Activated CD4-positive, alpha-beta T cell treated with anti-CD3 and anti-CD28 coated beads, Interleukin-2, amount 10 ng/mL, durations not matched to agents 24 days and 14 days (primary cell): Measurements from ENCODE around the gene CTNNBL1. TPM values are rescaled to one million over a fixed set of nuclear protein-coding genes. Genes with fewer than 3 reads are reported as not detected.
"Not testable (repeated sequence)": the region's sequence is repeated elsewhere in the genome, so short reads cannot be mapped to it uniquely, and the experiment has no call there.

Experiments used
- DNase-seq: peaks from one replicate; pipeline ENCODE4 v3.0.0; 2022
- H3K27ac Mint-ChIP-seq: one replicate; pipeline ENCODE4 v1.8.0; 2022; ENCODE audit warnings: mild to moderate bottlenecking, mixed read lengths
- H3K27me3 Mint-ChIP-seq: one replicate; pipeline ENCODE4 v1.8.0; 2022; ENCODE audit warnings: mixed read lengths
- H3K36me3 Mint-ChIP-seq: one replicate; pipeline ENCODE4 v1.8.0; 2022; ENCODE audit warnings: low read depth, mild to moderate bottlenecking, mixed read lengths
- H3K4me1 Mint-ChIP-seq: one replicate; pipeline ENCODE4 v1.8.0; 2021; ENCODE audit warnings: mixed read lengths
- H3K4me3 Mint-ChIP-seq: one replicate; pipeline ENCODE4 v1.8.0; 2022; ENCODE audit warnings: mild to moderate bottlenecking, moderate library complexity, mixed read lengths
- H3K9me3 Mint-ChIP-seq: one replicate; pipeline ENCODE4 v1.8.0; 2021; ENCODE audit warnings: mixed read lengths
- intact Hi-C: fragments of 100-400 bp; cut with micrococcal nuclease; formaldehyde crosslinking; loops from one replicate; pipeline ENCODE4 v1.15.1; 2023
- total RNA-seq: library from RNA; stranded (reverse); gene quantifications from 2 replicates; pipeline ENCODE4 v1.2.3, GENCODE V29; 2022

The CTNNBL1 gene
- total RNA-seq, 1 donor from 2014 or later: 105 TPM

DNA sequence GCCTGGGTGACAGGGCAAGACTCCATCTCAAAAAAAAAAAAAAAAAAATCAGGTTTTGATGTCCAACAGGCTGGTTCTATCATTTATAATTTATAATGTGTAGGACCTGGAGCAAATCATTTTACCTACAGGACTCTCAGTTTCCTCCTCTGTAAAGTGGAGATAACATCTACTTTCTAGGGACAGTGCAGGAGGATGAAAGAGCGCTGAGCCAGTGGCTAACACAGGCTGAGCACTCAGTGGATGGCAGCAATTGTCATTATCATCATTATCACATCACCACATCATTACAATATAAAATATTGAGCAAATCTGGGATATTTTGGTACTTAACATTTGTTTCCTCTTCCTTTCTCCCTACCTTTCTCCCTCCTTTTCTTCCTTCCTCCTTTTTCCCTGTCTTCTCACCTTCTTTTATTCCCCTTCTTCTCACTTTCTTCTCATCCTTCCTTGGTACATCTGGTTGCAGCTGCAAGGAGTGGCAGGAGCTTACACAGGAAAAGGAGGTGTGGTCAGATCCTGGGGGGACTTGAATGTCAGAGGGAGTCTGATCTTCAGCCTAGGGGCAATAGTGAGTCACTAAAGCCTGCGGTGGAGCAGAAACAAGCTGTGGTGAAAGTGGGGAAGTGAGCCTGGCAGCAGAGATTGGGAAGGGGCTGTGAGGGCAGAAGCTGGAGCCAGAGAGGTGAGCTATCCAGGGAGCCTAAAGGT is 24.6 kb upstream of the CTNNBL1 start:
- H3K4me3 Mint-ChIP-seq: no peak overlapping the region
- peaks cover 3% of the 10 kb centered on the region for H3K4me1 Mint-ChIP-seq
- H3K27ac Mint-ChIP-seq: no peak overlapping the region
- H3K27me3 Mint-ChIP-seq: peaks cover 7% of the 10 kb centered on the region
- no peak for DNase-seq
- intact Hi-C loops: no loop called here
- H3K36me3 Mint-ChIP-seq: no peaks in the 10 kb centered on the region
- peaks cover 9% of the 10 kb centered on the region for H3K9me3 Mint-ChIP-seq

- Mint-ChIP-seq H3K9me3 (peaks cover 4% of the 10 kb centered on the region), H3K27ac (no peak overlapping the region), H3K27me3 (peaks cover 9% of the 10 kb centered on the region), H3K4me1 (peaks cover 3% of the 10 kb centered on the region), H3K36me3 (no peaks in the 10 kb centered on the region), H3K4me3 (no peak overlapping the region)
- intact Hi-C loops: no loop called here
- DNase-seq: no peak
These were observed 24.0 kb upstream of the CTNNBL1 start for GRCh38 chr20:37669773-37670236.

DNA sequence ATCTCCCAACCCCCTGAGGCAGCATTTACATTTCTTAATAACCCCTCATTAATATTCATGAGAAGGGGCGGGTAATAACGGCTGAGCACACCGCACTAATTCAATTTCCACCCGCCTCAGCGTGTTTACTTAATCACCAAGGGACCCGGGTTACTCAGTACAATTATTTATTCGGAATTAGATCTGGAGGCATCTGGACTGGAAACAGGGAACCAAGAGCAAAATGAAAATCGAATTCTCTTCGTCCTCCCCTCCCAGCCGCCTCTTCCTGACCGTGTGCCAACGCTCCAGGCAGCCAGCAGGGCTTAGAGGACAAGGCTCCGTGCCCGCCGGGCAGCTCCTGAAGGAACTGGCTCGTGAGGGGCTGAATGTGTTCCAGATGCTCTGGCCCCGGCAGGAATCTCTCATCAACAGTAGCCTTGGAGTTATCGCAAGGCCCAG is 23.5 kb upstream of the CTNNBL1 start:
- Mint-ChIP-seq H3K9me3 (peaks cover 4% of the 10 kb centered on the region), H3K4me1 (peaks cover 3% of the 10 kb centered on the region), H3K4me3 (no peak overlapping the region), H3K27ac (no peak overlapping the region), H3K27me3 (peaks cover 9% of the 10 kb centered on the region), H3K36me3 (no peaks in the 10 kb centered on the region)
- intact Hi-C loops: no loop called here
- DNase-seq: no peak

- Mint-ChIP-seq H3K9me3 (no peaks in the 10 kb centered on the region), H3K27me3 (peaks cover 15% of the 10 kb centered on the region), H3K4me1 (peaks cover 3% of the 10 kb centered on the region), H3K4me3 (no peak overlapping the region), H3K27ac (no peak overlapping the region), H3K36me3 (no peaks in the 10 kb centered on the region)
- DNase-seq: no peak
- intact Hi-C loops: no loop called here
These were observed 21.7 kb upstream of the CTNNBL1 start for GRCh38 chr20:37672143-37672542.

DNA sequence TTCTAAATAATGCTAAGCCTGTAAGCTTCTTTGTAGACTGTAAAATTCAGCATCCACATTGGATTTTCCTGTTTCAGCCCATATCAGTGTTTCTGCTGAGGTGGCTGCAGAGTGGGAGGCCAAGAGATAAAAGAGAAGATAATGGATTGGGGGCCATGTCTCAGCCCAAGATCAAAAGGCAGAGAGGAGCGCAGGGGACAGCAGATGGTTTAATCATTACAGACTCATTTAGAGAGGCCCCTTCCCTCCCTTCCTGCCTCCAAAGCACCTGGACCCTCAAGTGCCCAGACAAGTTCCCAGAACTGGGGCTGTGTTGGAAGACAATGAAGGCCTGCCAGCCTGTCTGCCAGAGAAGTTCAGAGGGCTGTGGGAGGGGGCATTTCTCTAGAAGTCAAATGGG is 20.4 kb upstream of the CTNNBL1 start:
- Mint-ChIP-seq H3K27ac (no peak overlapping the region), H3K9me3 (no peaks in the 10 kb centered on the region), H3K4me3 (no peak overlapping the region), H3K36me3 (no peaks in the 10 kb centered on the region), H3K27me3 (peaks cover 15% of the 10 kb centered on the region), H3K4me1 (peaks cover 3% of the 10 kb centered on the region)
- DNase-seq: no peak
- intact Hi-C loops: no loop called here

DNA sequence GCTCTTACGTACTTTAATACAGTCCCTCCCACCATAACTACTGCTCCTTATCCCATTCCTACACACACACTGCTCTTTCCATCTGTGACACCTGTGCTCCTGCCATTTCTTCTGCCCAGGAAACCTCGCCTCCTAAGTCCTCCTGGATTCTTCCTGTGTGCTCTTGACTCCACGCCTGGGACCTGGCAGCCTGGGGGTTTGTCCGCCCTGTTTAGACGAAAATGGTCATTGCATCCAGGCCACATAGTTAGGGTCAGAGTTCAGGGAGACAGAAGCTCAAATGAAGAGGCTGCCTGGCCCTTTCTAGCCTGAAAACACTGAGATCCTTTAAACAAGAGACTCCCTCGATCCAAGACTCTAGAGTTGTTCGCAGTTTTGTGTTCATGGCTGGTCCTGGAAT is 17.4 kb upstream of the CTNNBL1 start:
- intact Hi-C loops: no loop called here

DNA sequence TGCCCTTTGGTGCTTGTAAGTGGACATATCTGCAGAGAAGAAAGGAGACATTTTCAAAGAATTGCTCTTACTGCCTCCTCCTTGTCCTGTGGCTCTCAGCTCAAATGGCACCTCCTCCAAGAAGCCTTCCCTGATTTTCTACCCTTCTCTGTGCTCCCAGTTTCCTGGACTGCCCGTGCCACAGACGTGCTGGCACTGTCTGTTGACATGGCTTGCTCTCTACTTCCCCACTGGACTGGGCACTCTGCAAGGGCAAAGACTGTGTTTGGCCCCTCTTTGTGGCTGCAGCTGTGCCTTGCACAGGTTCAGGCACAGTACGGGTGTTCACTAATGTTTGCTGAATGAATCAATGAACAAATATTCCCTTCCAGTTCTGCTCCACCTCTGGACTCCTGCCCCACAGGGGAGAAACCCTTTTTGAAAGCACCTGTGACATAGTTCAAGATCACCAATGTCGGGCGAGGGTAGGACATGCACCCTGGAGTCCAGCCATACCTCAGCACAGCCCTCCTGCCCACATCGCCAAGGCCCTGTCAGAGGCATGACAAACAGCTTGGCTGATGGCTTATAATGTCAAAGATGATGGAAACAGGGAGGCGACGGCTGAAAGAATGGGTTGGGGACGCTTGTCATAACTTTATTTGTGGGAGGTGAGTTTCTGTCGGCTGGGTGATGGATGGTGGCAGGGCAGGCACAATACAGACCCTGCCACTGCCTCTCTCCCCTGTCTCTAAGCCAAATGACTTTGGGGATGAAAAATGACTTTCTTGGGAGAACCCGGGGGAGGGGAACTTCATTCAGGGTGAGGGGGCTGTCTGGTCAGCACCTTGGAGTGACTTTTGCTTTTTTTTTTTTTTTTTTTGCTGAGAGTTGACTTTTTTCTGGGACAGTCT is 15.6 kb upstream of the CTNNBL1 start:
- H3K4me1 Mint-ChIP-seq: no peaks in the 10 kb centered on the region
- DNase-seq: no peak
- H3K9me3 Mint-ChIP-seq: no peaks in the 10 kb centered on the region
- peaks cover 15% of the 10 kb centered on the region for H3K27me3 Mint-ChIP-seq
- H3K36me3 Mint-ChIP-seq: no peaks in the 10 kb centered on the region
- H3K27ac Mint-ChIP-seq: no peak overlapping the region
- no peak overlapping the region for H3K4me3 Mint-ChIP-seq
- intact Hi-C loops: no loop called here

More for the DNA sequence above, 17.4 kb upstream of the CTNNBL1 start:
- Mint-ChIP-seq H3K9me3 (no peaks in the 10 kb centered on the region), H3K27me3 (peaks cover 15% of the 10 kb centered on the region), H3K27ac (no peak overlapping the region), H3K36me3 (no peaks in the 10 kb centered on the region), H3K4me3 (no peak overlapping the region), H3K4me1 (no peaks in the 10 kb centered on the region)
- DNase-seq: no peak

DNA sequence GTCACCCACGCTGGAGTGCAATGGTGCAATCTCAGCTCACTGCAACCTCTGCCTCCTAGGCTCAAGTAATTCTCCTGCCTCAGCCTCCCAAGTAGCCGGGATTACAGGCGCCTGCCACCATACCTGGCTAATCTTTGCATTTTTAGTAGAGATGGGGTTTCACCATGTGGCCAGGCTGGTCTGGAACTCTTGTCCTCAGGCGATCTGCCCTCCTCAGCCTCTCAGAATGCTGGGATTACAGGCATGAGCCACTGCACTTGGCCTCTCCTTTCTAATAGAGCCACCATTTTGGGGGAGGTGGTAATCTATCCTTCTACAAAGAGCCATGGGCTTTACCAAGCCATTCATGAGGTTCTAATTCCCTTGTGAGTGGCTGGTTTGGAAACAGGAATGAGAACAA is 14.1 kb upstream of the CTNNBL1 start:
- intact Hi-C loops, H3K36me3 Mint-ChIP-seq, H3K27ac Mint-ChIP-seq, H3K4me3 Mint-ChIP-seq, H3K4me1 Mint-ChIP-seq, DNase-seq, H3K9me3 Mint-ChIP-seq: not testable (repeated sequence)
- H3K27me3 Mint-ChIP-seq: peaks cover 14% of the 10 kb centered on the region

GRCh38 chr20:37680420-37680819 is 13.4 kb upstream of the CTNNBL1 start:
- DNase-seq: no peak
- H3K36me3 Mint-ChIP-seq: no peaks in the 10 kb centered on the region
- H3K9me3 Mint-ChIP-seq: no peaks in the 10 kb centered on the region
- H3K27ac Mint-ChIP-seq: no peak overlapping the region
- H3K4me3 Mint-ChIP-seq: no peak overlapping the region
- intact Hi-C loops: no loop called here
- H3K27me3 Mint-ChIP-seq: peaks cover 13% of the 10 kb centered on the region
- H3K4me1 Mint-ChIP-seq: no peaks in the 10 kb centered on the region

DNA sequence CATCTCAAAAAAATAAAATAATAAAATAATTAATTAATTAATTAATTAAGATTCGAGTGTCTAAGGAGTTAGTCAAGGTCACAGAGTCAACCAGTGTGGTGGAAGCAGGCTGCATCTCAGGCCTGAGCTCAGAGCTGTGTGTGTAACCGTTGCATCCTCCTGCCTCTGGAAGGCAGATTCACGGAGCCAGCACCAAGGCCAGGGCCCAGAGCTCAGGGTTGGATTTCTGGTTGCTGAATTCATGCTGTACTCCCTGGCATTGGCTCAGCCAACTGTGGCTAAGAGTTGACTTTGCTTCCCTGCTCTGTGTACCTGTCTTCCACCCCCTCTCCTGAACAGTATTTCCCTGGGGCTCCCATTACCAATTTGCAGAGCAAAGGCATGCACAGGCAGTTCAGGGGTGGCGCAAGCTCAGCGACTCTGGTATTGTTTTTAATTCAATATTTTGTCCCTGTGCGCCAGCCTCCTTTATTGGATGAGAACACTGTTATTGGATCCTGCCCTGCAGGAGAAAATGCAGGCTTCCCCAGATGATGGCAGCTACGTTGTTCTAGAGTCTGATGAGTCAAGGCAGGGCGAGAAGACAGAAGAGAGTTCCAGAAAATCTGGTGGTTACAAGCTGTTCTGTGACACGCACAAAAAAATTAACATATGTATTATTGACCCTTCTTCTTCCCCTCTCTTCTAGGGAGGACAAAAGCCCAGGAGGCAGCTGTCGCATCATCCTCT is 12.3 kb upstream of the CTNNBL1 start:
- intact Hi-C loops: no loop called here
- no peak for DNase-seq
- Mint-ChIP-seq H3K36me3 (no peaks in the 10 kb centered on the region), H3K27ac (no peak overlapping the region), H3K4me1 (no peaks in the 10 kb centered on the region), H3K4me3 (no peak overlapping the region), H3K9me3 (no peaks in the 10 kb centered on the region), H3K27me3 (peaks cover 10% of the 10 kb centered on the region)

DNA sequence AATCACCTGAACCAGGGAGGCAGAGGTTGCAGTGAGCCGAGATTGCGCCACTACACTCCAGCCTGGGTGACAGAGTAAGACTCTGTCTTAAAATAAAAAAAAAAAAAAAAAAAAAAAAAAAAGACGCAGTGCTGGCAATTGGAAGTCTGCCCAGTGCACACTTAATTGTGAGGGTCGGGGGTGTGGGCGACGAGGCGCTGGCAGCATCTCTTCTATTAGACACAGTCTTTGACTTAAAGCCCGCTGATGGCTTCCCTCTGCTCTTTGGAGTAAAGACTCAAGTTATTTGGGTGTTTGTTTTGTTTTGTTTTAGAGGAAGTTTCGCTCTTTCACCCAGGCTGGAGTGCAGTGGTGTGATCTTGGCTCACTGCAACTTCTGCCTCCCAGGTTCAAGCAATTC is 10.7 kb upstream of the CTNNBL1 start:
- DNase-seq, intact Hi-C loops, H3K27ac Mint-ChIP-seq, H3K9me3 Mint-ChIP-seq, H3K4me1 Mint-ChIP-seq, H3K36me3 Mint-ChIP-seq, H3K4me3 Mint-ChIP-seq: not testable (repeated sequence)
- H3K27me3 Mint-ChIP-seq: peaks cover 12% of the 10 kb centered on the region

DNA sequence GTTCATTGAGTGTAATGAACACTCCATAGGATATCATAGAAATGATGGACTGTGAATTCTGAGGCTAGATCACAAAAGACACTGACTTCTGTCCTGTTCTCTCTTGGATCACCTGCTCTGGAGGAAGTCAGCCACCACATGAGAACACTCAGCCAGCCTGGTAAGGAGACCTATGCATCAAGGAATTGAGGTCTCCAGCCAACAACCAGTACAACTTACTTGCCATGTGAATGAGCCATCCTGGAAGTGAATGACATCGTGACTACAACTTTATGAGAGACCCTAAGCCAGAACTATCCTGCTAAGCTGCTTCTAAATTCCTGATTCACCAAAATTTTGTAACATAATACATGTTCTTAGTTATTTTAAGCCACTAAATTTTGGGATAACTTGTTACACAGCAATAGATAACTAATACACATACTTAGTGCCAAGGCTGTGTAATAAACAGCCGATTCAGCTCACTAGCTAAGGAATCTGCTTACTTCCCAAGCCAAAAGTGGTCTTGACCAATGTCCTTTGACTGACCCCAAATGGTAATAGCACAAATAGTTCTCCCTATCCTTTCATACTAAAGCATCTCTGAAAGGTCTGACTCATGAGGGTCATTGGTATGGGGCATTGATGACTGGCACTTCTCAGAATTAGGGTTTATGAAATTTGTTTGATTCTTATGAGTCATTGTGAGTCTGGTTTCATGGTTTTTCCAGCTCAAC is 6.9 kb upstream of the CTNNBL1 start:
- peaks cover 9% of the 10 kb centered on the region for H3K4me1 Mint-ChIP-seq
- H3K27ac Mint-ChIP-seq: no peak overlapping the region
- H3K36me3 Mint-ChIP-seq: no peaks in the 10 kb centered on the region
- DNase-seq: no peak
- peaks cover 20% of the 10 kb centered on the region for H3K27me3 Mint-ChIP-seq
- intact Hi-C loops: no loop called here
- H3K9me3 Mint-ChIP-seq: peaks cover 7% of the 10 kb centered on the region
- H3K4me3 Mint-ChIP-seq: no peak overlapping the region

DNA sequence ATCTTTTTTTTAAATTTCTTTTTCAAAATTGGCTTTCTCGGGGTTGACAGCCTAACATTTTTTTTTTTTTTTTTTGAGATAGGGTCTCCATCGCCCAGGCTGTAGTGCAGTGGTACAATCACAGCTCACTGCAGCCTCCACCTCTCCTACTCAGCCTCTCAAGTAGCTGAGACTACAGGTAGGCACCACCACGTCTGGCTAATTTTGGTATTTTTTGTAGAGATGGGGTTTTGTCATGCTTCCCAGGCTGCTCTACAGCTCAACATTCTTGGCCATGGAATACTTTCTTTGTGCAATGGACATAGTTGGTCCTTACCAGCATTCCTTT is 6.4 kb upstream of the CTNNBL1 start:
- intact Hi-C loops: no loop called here
- no peak for DNase-seq
- Mint-ChIP-seq H3K27me3 (peaks cover 20% of the 10 kb centered on the region), H3K4me3 (no peak overlapping the region), H3K36me3 (no peaks in the 10 kb centered on the region), H3K9me3 (peaks cover 7% of the 10 kb centered on the region), H3K4me1 (peaks cover 9% of the 10 kb centered on the region), H3K27ac (no peak overlapping the region)
